NCI-H524 (cell line): ENCODE data around the gene MFSD6.
A peak's percentile ranks its signal among the peaks of the same experiment; 100 is the strongest.
"Not testable (repeated sequence)": the region's sequence is repeated elsewhere in the genome, so short reads cannot be mapped to it uniquely, and the experiment has no call there.

Source experiments
- DNase-seq, 2 experiments: peaks; one replicate each; lab custom pipeline; 2025; lab: John Stamatoyannopoulos, UW

The MFSD6 gene

DNA sequence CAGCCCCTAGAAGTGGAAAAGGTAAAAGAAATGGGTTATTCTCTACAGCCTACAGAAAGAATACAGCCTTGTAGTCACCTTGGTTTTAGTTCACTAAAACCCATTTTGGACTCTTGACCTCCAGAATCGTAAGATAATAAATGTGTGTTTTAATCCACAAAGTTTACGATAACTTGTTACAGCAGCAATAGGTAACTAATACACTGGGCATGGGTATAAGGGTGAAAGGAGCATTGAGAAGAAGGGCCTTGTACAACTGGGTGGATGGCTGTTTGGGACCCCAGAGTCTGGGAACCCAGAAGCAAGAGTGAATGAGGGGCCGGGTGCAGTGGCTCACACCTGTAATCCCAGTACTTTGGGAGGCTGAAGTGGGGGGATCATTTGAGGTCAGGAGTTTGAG is 2.2 kb upstream of the MFSD6 start:
- no peak for DNase-seq

DNA sequence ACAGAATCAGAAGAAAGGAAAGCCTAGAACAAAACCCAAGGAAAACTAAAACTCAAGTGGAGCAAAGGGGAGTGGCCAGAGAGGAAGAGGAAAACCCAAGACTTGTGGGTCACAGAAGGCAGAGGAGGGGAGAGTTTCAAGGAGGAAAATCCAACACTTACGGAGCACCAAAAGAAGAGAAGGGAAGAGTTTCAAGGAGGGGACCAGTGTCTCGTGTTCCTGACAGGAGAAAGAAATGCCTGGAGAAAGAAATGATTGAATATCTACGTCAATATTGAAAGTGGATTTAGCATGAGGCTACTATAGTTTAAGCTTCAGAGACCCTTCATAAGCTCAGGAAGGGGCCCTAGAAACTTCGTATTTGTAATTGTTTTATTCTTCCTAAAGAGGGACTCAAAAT is 1.4 kb upstream of the MFSD6 start:
- DNase-seq: no peak

DNA sequence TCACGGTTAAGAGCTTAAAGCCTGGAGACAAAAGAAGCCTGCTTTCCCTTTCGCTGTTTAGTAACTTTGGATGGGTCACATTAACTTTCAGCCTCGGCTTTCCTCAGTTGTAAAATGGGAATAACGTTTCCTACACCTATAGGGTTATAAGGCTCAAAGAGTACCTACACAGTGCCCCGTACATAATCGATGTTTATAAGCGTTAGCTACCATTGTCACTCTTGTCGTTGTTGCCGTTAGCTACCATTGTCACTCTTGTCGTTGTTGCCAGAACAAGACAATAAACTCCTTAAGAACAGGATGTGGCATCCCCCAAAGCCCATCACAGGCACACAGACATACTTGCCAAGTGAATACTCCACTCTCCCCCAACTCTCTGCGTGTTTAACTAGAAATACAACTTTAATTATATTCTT is 901 bp upstream of the MFSD6 start:
- DNase-seq: no peak

DNA sequence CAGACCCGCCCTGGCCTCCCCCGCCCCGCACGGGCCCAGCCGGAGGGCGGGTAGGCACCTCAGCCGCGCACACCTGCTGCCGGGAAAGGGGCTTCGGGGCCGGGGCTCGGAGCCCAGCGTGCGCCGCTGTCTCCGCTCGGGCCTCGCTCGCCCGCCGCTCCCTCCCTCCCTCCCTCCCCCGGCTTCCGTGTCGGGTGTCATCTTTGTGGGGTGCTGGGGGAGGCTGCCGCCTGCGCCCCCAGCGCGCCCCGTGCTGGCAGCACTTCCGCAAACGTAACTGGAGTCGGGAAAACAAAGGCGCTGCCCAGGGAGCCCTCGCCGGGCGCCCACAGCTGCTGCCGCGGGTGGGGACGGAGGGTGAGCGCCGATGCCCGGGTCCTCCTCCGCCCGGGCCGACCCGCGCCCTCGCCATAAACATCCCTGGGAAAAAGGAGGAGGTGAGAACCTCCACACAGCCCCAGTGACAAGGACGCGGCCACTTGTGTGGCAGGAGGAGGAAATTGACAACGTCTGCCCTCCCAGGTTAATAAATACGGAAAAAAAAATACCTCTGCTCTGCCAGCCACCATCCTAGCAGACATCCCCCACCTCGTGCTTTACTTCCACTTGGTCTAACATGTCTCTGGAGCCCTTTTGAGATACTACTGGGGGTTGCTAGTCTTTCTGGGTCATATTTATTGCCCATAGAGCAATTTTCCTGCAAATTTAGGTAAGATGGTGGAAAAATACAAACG is 550 bp downstream of the MFSD6 start:
- peak in 1 of 2 experiments; percentile 30 for DNase-seq

DNA sequence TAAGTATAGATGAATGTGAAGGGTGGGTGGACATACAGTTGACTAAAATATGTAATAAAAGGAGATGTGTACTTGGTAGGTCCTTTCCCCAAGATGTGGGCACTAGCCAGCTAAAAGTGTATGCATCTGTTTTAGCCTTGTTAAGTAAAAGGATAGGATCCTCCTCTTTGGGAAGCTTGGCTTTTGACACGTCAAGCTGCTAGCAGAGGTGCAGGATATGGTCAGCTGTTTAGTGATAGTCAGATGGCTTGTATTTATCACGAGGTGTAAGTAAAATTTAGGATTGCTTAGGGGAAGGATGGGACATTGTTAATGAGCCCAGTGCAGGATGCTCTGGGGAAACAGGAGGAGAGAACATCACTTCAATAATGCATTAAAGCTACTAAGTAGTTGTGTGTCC is 1.5 kb downstream of the MFSD6 start:
- DNase-seq: peak in 1 of 2 experiments; percentile 26

DNA sequence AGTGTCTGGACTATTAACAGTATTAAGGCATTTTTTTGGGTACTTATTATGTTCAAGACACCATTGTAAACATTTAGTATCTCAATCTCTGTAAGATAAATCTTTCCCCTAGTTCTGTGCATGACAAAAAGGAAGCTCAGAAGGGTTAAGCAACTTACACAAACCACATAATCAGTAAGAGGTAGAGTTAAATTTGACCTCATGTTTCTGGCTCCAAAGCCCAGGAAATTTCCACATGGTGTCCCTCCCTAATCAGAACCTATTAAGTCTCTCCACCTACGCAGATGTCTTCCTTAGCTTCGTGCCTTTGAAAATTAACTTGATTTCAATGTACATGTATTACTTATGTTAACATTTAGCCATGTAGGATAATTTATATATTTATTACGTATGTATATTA is 2.0 kb downstream of the MFSD6 start:
- DNase-seq: no peak

DNA sequence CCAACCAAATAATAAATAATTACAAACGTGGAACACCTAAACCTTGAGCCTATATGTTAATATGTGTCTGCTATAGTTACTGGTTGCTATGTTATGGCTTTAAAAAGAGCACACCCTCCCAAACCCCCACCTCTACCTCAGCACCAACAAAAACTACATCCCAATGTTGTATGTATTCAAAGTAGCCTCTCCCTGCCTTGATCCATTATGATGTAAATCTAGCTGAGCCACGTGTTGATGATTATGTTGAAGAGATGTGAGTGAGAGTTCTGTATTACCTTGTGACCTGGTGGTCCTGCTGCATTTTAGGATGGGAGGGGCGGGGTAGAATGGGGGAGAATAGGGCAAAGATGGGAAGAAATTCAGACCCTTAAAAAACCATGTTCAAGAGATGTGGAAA is 4.8 kb downstream of the MFSD6 start:
- DNase-seq: no peak

DNA sequence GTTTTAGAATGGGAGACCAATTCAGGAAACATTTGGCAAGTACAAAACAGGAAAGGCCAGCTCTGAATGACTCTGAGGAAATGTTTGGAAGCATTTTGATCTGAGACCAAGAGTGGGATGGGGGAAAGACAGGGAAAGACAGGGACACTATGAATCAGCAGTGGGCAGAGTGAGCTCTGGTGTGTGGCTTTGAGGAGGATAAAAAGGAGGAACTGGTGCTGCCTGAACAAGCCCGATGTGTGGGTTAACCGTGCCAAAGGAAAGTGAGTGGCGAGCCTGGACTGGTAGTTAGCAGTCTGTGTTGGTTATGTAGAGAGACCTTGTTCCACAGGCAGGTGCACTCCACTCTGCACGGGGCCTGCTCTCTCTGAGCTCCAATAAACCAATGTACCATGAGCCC is 5.3 kb downstream of the MFSD6 start:
- no peak for DNase-seq

DNA sequence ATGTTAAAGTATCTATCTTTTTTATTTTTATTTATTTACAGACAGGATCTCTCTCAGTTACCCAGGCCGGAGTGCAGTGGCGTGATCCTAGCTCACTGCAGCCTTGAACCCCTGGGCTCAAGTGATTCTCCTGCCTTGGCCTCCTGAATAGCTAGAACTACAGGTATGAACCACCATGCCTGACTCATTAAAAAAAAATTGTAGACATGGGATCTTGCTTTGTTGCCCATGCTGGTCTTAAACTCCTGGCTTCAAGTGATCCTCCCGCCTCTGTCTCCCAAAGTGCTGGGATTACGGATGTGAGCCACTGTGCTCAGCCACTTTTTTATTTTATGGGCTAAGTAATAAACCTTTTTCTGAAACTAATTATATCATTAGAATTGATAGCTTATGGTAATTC is 7.1 kb downstream of the MFSD6 start:
- no peak for DNase-seq

DNA sequence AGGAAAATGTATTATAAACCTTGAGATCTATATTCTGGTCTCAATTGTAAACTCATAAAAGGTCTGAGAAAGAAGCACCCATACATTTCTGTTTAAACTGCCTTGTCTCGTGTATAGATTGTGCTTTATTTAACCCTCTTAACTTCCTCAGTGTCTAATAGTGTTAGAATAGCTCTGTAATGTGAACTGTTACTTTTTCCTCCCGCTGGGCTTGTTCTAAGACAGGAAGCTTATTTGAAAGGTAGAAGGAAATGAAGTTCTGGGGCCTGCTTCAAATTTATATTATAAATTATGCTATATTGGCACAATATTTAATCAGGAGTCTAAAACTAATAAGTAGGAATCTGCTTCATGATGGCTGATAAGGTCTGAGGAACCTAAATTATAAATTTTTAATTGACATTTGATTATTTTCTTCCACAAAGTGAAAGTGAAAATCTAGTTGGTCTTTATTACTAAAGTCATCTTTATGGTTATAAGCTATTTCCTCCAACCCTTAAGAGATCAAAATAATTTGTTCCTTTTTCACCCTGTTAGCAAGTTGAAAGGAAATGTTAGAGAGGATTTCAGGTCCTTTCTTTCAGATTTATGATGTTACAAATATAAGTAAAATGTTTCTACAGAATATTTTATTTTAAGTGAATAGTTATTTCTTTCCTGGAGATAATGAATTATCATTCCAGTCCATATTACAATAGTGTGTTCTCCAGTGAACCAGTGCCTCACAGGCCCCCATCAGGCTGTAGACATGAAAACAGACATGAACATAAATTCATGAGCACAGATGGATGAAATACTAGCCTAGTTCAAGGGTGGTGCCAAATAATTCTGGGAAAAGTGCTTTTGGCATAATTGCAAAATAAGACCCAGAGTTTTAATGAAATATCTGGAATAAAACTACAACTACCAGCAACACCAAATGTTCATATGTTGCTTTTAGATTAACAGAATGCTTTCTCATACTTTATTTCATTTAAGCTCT is 7.9 kb downstream of the MFSD6 start:
- DNase-seq: peak in 1 of 2 experiments; percentile 61

DNA sequence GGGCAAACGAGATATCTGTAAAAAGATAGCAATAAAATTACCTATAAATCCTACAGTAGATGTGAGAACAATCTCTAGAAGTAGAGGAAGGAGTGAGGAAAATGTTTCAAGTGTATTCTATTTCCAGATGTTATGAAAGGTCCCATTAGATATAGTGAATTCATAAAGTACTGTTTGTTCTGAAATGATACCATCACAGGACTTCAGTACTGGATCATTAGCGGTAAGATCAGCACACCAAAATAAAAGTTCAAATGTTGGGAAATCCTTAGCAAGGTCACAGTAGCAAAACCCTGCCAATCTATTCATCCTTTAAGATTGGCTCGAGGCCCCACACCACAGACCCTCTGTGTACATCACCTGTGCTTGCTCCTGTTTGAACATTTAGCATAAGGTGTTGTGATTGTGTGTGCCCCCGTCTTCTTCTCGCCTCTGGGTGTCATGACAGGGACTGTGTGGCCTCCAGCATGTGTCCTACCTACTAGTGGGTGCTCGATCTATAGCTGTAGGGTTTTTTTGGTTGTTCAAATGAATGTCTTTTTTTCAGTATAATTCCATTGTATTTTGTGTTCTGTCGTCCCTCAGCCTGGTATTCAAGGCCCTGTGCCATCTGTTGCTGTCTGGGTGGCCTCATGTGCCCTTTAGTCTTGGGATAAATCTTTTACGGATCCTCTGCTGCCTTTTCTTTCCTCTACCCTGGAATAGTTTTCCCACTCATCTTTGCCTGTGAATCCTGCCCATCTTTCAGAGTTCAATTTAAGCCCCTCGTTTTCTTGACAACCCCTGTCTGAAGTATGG is 9.1 kb downstream of the MFSD6 start:
- DNase-seq: peak in 1 of 2 experiments; percentile 36

DNA sequence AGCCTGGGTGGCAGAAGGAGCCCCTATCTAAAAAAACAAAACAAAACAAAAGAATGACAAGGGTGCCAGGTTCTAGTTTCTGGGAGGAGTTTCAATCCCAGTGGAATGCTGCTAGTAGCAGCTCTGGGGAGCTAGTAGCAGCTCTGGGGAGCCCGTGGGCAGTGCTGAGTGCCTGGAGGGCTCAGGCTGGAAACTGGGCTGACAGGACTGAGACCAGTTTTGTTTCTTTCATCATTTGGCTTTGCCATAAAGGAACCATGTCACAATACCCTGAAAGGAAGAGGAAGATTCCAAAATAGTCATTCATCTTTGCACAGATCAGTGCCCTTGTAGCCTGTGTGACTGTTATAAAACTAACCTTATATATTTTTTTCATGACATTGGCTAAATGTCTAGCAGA is 10.6 kb downstream of the MFSD6 start:
- no peak for DNase-seq

DNA sequence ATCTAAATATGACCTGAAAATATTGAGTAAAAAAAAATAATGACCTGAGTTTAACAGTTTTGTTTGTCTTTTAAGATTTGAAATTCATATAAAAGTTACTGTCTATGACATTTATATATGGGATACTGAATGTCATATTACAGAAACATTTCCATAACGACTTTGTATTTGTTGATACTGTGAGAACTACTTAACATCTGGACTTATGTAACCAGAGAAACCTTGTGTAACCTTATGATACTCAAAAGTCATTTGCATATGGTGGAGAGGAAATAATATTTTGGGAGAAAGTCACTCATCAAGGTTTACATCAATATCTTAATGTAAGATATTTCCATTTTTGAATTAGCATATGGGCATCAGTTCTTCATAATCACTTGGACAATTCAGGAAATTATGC is 12.6 kb downstream of the MFSD6 start:
- peak in 1 of 2 experiments; percentile 29 for DNase-seq

DNA sequence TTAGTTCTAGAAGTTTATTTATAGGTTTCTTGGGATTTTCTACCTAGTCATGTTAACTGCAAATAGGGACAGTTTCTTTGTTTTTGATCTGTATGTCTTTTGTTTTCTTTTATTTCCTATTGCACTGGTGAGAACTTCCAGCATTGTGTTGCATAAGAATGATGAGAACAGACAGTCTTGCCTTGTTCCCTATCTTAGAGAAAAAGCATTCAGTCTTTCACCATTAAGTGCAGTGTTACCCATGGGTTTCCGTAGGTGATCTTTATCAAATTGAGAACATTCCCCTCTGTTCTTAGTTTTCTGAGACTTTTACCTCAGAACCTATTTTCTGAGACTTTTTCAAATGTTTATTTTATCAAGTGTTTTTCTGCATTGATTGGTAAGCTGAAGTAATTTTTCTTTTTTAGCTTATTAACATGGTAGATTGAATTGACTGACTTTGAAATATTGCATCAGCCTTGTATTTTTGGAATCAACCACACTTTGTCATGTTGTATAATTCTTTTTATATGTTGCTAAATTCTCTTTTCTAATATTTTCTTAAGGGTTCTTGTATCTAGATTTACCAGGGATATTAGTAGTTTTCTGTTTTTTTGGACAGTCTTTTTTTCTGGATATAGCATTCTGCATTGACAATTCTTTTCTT is 17.2 kb downstream of the MFSD6 start:
- no peak for DNase-seq

DNA sequence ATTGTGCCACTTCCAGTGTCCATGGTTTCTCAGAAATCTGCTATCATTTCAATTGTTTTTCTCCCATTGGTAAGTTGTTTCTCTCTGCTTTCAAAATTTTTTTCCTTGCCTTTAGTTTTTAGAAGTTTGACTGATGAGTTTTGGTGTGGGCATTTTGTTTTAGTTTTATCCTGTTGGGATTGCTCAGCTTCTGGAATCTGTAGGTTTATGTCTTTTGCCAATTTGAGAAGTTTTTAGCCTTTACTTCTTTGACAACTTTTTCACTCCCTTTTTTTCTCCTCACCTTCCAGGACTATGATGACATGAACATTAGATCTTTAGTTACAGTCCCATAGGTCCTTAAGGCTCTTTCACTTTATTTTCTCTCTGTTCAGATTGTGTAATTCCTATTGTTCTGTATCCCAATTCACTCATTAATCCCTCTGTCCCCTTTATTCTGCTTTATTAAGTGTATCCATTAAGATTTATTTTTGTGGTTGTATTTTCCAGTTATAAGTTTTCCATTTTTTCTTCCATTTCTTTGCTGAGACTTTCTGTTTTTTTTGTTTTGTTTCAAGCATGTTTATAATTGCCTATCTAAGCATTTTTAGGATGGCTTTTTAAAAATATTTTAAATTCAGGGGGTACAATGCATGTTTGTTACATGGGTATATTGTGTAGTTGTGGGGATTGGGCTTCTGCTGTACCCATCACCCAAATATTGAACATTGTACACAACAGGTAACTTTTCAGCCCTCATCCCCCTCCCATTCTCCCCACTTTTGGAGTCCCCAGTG is 17.9 kb downstream of the MFSD6 start:
- DNase-seq: no peak

DNA sequence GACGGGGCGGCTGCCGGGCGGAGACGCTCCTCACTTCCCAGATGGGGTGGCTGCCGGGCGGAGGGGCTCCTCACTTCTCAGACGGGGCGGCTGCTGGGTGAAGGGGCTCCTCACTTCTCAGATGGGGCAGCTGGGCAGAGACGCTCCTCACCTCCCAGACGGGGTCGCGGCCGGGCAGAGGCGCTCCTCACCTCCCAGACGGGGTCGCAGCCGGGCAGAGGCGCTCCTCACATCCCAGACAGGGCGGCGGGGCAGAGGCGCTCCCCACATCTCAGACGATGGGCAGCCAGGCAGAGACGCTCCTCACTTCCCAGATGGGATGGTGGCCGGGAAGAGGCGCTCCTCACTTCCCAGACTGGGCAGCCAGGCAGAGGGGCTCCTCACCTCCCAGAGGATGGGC is 22.7 kb downstream of the MFSD6 start:
- DNase-seq: not testable (repeated sequence)

DNA sequence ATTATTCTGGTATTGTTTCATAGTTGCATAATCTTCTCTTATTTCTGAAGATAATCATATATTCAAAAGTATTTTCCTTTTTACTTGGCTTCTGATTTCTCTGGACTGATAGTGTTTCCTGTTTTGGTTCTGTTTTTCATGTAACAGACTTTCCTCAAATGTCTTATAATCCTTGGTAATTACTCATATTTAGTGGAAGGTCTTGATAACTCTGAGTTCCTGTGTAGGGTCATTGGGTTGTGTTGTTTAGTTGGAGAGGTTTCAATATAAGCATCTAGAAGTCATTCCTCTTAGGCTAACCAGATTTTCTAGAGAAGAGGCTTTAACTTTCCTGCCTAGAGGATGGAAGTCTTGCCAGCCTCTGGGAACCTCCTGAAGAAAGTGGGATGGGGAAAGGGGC is 23.8 kb downstream of the MFSD6 start:
- peak in 1 of 2 experiments; percentile 23 for DNase-seq

DNA sequence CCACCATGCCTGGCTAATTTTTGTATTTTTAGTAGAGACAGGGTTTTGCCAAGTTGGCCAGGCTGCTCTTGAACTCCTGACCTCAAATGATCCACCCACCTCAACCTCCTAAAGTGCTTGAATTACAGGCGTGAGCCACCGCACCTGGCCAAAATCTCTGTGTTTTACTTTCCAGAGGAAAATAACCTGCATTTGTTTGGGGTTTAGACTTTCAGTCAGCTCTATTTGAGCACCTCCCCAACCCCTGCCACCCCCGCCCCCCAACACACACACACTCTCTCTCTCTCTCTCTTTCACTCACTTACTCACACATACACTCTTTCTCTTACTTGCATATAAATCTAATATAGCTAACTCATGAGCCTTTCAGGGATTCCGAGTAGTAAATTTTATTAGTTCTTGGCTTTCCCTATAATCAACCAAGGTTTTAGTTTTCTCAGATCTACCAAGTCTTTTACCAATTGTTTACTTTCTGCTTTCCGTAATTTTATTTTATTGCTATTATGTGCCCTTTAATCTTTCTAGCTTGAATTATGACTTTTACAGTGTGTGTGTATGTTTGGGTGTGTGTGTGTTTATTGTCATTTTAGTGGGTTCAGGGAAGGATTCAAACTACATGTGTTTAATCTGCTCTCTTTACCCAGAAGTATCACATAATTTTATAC is 24.5 kb downstream of the MFSD6 start:
- DNase-seq: no peak

DNA sequence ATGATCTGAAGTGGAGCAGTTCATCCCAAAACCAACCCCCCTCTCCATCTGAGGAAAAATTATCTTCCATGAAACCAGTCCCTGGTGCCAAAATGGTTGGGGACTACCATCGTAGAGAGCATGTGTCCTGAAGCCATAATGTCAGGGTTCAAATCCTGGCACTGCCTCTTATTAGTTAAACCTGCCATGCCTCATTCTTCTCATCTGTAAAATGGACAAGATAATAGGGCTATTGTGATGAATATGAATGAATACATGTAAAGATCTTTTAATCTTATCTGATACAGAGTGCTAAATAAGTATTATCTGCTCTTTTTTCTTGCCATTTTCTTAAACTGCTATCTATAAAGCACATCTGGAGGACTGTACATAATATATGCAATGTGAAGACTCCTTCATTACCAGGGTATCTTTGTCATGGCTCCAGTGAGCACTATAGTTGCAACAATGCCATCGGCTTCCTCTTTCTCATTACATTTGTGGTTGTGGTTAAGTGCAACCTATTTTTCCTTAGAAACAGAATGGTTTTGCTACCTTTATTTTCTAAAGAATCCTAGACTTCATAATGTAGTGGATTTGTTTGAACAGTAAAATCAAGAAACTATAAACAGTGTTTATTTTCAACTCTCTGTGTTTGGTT is 27.0 kb downstream of the MFSD6 start:
- DNase-seq: no peak

DNA sequence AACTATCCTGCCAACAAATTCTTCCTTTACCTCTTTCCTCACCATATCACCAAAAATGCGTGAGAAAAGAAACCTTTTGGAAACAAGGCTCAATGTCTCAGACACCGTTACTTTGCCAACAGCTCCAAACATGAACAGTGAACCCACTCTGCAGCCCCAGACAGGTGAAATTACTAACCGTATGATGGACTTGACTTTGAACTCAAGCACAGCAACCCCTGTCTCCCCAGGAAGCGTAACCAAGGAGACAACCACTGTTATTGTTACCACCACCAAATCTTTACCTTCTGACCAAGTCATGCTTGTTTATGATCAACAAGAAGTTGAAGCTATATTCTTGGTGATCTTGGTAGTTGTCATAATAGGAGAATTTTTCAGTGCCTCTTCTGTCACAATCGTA is 28.4 kb downstream of the MFSD6 start:
- no peak for DNase-seq
